Activated CD8-positive, alpha-beta T cell treated with anti-CD3 and anti-CD28 coated beads for 36 hours (primary cell): ENCODE results near the gene LMNB1. TPM values are rescaled to one million over a fixed set of nuclear protein-coding genes. Genes with fewer than 3 reads are reported as not detected.
"Not testable (repeated sequence)": the region's sequence is repeated elsewhere in the genome, so short reads cannot be mapped to it uniquely, and the experiment has no call there.

Experiments used
- ATAC-seq: fragments of 200-7000 bp; cut with Tn5 transposase; one replicate; pipeline ENCODE4 v1.10.0; 2021; ENCODE audit warnings: mild to moderate bottlenecking, moderate library complexity
- CTCF ChIA-PET: fragments of 350-600 bp; sonication (Branson Sonifier 250); formaldehyde crosslinking; loops from one replicate; lab custom pipeline; 2021; ENCODE audit warnings: antibody characterized with exemption; lab: Charles Lee
- POLR2A ChIA-PET: fragments of 350-600 bp; sonication (Branson Sonifier 250); formaldehyde crosslinking; loops from one replicate; lab custom pipeline; 2021; ENCODE audit warnings: antibody characterized with exemption; lab: Charles Lee
- DNase-seq: peaks from one replicate; pipeline ENCODE4 v3.0.0-alpha.2; 2020
- H3K27ac Mint-ChIP-seq: one replicate; pipeline ENCODE4 v1.8.0; 2021; ENCODE audit warnings: mild to moderate bottlenecking, mixed read lengths
- H3K27me3 Mint-ChIP-seq: one replicate; pipeline ENCODE4 v1.8.0; 2021; ENCODE audit warnings: mixed read lengths
- H3K36me3 Mint-ChIP-seq: one replicate; pipeline ENCODE4 v1.8.0; 2021; ENCODE audit warnings: low read depth, mixed read lengths
- H3K4me1 Mint-ChIP-seq: one replicate; pipeline ENCODE4 v1.8.0; 2021; ENCODE audit warnings: low read depth, mixed read lengths
- H3K4me3 Mint-ChIP-seq: one replicate; pipeline ENCODE4 v1.8.0; 2021; ENCODE audit warnings: mild to moderate bottlenecking, moderate library complexity, mixed read lengths
- H3K9me3 Mint-ChIP-seq: one replicate; pipeline ENCODE4 v1.8.0; 2021; ENCODE audit warnings: mixed read lengths
- intact Hi-C: fragments of 100-400 bp; cut with micrococcal nuclease; formaldehyde crosslinking; loops from one replicate; pipeline ENCODE4 v1.10.0; 2022
- total RNA-seq, 2 experiments: library from RNA; stranded (reverse); gene quantifications; one replicate each; pipeline ENCODE4 v1.2.3, GENCODE V29; 2021
- TF ChIP-seq, protein P1 (sequence below): fragments of 200-600 bp; IDR thresholded peaks from one replicate; pipeline ENCODE4 v1.8.0; 2022; ENCODE audit warnings: antibody characterized with exemption, mild to moderate bottlenecking

The LMNB1 gene
- total RNA-seq, 2 experiments from 2014 or later, result 198 TPM

DNA sequence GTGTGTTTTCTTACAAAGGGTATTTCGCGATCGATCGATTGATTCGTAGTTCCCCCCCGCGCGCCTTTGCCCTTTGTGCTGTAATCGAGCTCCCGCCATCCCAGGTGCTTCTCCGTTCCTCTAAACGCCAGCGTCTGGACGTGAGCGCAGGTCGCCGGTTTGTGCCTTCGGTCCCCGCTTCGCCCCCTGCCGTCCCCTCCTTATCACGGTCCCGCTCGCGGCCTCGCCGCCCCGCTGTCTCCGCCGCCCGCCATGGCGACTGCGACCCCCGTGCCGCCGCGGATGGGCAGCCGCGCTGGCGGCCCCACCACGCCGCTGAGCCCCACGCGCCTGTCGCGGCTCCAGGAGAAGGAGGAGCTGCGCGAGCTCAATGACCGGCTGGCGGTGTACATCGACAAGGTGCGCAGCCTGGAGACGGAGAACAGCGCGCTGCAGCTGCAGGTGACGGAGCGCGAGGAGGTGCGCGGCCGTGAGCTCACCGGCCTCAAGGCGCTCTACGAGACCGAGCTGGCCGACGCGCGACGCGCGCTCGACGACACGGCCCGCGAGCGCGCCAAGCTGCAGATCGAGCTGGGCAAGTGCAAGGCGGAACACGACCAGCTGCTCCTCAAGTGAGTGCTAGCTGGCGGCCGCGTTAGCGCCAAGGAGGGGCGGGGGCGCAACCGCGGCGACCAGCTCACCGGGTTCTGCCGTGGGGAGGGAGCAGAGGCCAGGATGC is 480 bp downstream of the LMNB1 start:
- intact Hi-C loops, result loop anchor here (1.0 kb wide), 1 partner anchor 16 kb away; no protein-coding TSS in a partner anchor
- DNase-seq (peak; percentile 61), ATAC-seq (peak; percentile 4)
- Mint-ChIP-seq H3K4me3 (peak overlapping the region; percentile 95), H3K27ac (peak overlapping the region; percentile 96), H3K9me3 (no peaks in the 10 kb centered on the region), H3K4me1 (peaks cover 28% of the 10 kb centered on the region), H3K36me3 (peaks cover 42% of the 10 kb centered on the region), H3K27me3 (no peaks in the 10 kb centered on the region)
- TF ChIP-seq, protein P1, sequence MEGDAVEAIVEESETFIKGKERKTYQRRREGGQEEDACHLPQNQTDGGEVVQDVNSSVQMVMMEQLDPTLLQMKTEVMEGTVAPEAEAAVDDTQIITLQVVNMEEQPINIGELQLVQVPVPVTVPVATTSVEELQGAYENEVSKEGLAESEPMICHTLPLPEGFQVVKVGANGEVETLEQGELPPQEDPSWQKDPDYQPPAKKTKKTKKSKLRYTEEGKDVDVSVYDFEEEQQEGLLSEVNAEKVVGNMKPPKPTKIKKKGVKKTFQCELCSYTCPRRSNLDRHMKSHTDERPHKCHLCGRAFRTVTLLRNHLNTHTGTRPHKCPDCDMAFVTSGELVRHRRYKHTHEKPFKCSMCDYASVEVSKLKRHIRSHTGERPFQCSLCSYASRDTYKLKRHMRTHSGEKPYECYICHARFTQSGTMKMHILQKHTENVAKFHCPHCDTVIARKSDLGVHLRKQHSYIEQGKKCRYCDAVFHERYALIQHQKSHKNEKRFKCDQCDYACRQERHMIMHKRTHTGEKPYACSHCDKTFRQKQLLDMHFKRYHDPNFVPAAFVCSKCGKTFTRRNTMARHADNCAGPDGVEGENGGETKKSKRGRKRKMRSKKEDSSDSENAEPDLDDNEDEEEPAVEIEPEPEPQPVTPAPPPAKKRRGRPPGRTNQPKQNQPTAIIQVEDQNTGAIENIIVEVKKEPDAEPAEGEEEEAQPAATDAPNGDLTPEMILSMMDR, result no peak
- CTCF ChIA-PET, result interaction anchor here (0.9 to 9.1 kb wide), 13 partner anchors 8 to 176 kb away, joined by 3 to 277 read pairs (median 5); partner anchors contain the start of gene PHAX
- POLR2A ChIA-PET, result interaction anchor here (0.6 to 10.8 kb wide), 33 partner anchors 9 to 295 kb away, joined by 3 to 179 read pairs (median 5); partner anchors contain the start of gene MARCHF3

DNA sequence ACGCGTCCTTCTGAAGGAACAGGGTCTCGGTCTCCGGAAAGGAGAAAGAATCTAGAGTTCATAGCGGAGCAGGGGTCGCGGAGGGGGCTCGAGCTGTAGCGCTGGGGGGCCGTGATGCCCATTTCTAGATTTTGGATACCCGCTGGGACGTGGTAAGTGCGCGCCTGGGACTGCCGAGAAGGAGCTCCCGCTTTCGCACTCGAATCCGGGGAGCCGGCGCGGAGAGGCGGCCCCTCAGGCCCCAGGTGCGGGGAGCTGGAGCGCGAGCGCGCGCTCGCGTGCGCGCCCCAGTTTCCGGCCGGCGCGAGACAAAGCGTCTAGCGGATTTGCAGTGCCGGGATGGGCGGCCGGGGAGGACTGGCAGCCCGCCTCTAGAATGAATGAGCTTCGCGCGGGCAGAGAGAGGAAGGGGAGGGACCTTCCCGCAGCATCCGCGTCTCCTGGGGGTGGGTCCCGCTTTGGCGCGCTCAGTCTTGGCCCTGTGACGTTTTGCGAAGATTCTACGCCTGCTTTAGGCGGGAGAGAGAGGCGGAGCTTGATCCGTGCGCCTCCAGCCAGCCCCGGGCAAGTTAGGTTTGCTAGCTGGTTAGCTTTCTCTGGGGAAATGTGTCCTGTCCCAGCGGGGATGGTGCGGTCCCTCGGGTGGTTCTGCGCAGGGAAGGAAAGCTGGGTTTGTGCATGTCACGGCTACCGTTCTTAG is 1.2 kb downstream of the LMNB1 start:
- Mint-ChIP-seq H3K9me3 (no peaks in the 10 kb centered on the region), H3K36me3 (peaks cover 42% of the 10 kb centered on the region), H3K4me3 (peak overlapping the region; percentile 95), H3K27me3 (no peaks in the 10 kb centered on the region), H3K27ac (peak overlapping the region; percentile 96), H3K4me1 (peaks cover 28% of the 10 kb centered on the region)
- ChIA-PET POLR2A (interaction anchor here (0.7 to 10.8 kb wide), 36 partner anchors 9 to 338 kb away, joined by 3 to 179 read pairs (median 5); partner anchors contain the start of genes MARCHF3 and PHAX), CTCF (interaction anchor here (0.9 to 9.1 kb wide), 13 partner anchors 8 to 177 kb away, joined by 3 to 277 read pairs (median 5); partner anchors contain the start of gene PHAX)
- peak; percentile 97 for DNase-seq
- intact Hi-C loops, result loop anchor here (1.0 kb wide), 1 partner anchor 17 kb away; no protein-coding TSS in a partner anchor
- ATAC-seq, result peak; percentile 79
- TF ChIP-seq, protein P1, result no peak

DNA sequence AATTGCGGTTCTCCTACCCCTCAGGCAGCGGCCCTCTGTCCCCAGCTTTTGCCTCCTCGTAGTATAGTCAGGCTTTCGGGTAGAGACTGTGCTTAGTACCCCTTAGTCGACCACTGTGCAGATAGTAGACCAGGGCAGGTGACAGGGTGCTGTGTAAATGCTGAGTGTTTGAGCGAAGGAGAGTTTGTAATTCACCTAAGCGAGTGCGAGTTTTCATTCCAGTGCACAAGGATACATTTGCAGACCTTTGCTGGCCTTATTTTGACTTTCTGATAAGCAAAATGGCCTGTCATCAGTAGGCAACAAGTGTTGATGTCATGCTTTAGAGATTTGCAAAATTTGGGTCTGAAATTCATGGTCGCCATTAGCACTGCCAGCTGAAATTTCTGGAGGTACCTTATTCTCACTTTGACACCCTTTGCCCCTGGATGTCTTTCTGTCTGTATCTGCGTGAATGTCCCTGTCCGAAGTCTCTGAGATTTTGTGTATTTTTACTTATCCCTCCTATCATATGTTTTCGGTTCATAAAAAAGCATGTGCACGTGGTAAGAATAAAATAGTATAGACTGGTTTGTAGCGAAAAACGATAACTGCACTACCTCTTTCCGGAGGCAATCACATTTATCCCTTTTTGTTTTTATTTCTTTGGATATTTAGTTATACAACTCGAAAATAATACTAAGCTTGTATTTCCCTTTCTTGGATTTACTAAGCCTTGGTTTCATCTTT is 1.9 kb downstream of the LMNB1 start:
- Mint-ChIP-seq H3K9me3 (no peaks in the 10 kb centered on the region), H3K27ac (peak overlapping the region; percentile 96), H3K36me3 (peaks cover 47% of the 10 kb centered on the region), H3K4me1 (peaks cover 33% of the 10 kb centered on the region), H3K4me3 (peak overlapping the region; percentile 95), H3K27me3 (no peaks in the 10 kb centered on the region)
- intact Hi-C loops, result no loop called here
- ChIA-PET POLR2A (interaction anchor here (0.7 to 10.8 kb wide), 32 partner anchors 8 to 338 kb away, joined by 3 to 179 read pairs (median 6); partner anchors contain the start of genes MARCHF3 and PHAX), CTCF (interaction anchor here (0.9 to 9.1 kb wide), 14 partner anchors 9 to 450 kb away, joined by 3 to 277 read pairs (median 6); partner anchors contain the start of gene PHAX)
- TF ChIP-seq, protein P1, result no peak
- ATAC-seq (peak; percentile 8), DNase-seq (no peak)

DNA sequence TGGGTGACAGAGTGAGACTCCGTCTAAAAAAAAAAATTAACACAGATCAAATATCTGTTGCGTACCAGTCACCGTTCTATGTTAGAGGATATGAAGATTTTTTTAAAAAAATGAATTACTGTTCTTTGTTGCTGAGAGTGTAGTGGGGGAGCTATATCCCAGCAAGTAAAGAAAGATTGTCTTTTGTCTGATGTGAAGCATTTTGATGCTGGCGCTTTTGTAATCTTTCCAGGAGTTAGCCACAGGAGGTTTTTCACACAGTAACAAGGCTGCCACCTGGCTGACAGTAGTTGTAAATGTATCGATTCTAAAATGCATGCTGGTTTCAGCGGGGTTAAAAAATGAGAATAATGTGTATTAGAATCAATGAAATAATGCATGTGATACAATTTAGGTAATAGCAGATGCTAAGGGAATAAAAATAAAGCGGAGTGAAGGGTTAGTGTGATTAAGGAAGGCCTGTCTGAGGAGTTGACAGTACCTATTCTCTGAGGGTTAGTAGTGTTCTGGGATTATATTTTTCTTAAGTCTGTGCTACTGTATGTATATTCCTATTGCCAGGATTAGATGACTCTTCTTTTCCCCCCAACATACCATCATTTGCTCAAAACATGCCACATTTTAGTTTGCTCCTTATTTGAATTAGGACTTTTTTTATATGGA is 3.4 kb downstream of the LMNB1 start:
- TF ChIP-seq, protein P1, result peak; percentile 89
- Mint-ChIP-seq H3K9me3 (no peaks in the 10 kb centered on the region), H3K27ac (peak overlapping the region; percentile 96), H3K36me3 (peaks cover 47% of the 10 kb centered on the region), H3K27me3 (no peaks in the 10 kb centered on the region), H3K4me3 (peak overlapping the region; percentile 95), H3K4me1 (peaks cover 33% of the 10 kb centered on the region)
- POLR2A ChIA-PET, result interaction anchor here (0.8 to 10.8 kb wide), 11 partner anchors 14 to 103 kb away, joined by 3 to 179 read pairs (median 7); no protein-coding TSS in a partner anchor
- peak; percentile 74 for DNase-seq
- CTCF ChIA-PET, result interaction anchor here (0.6 to 9.1 kb wide), 33 partner anchors 8 to 691 kb away, joined by 3 to 277 read pairs (median 5); no protein-coding TSS in a partner anchor
- intact Hi-C loops, result loop anchor here (1.0 to 5.0 kb wide), 2 partner anchors 33 to 104 kb away; no protein-coding TSS in a partner anchor
- ATAC-seq, result no peak

DNA sequence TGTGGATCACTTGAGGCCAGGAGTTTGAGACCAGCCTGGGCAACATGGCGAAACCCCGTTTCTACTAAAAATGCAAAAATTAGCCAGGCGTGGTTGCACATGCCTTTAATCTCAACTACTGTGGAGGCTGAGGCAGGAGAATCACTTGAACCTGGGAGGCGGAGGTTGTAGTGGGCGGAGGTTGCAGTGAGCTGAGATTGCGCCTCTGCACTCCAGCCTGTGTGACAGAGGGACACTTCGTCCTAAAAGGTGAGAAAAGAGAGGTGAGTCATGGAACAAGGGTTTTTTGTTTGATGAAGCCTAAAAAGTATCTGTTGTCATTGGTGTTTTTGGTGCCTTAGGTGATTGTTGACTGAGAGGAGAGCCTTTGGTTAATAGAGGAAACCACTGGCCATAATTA is 11.5 kb downstream of the LMNB1 start:
- H3K9me3 Mint-ChIP-seq, H3K27me3 Mint-ChIP-seq, H3K4me3 Mint-ChIP-seq, intact Hi-C loops: not testable (repeated sequence)
- ChIA-PET POLR2A (interaction anchor here (1.8 kb wide), 1 partner anchor 11 kb away, joined by 13 read pairs; the partner anchor contains the start of gene LMNB1), CTCF (interaction anchor here (1.3 to 3.9 kb wide), 2 partner anchors 9 to 111 kb away, joined by 5 to 21 read pairs; no protein-coding TSS in a partner anchor)
- Mint-ChIP-seq H3K27ac (peak overlapping the region; percentile 36), H3K36me3 (peaks cover 27% of the 10 kb centered on the region), H3K4me1 (peaks cover 44% of the 10 kb centered on the region)
- DNase-seq (peak; percentile 58), ATAC-seq (peak; percentile 81)
